Naive thymus-derived CD4-positive, alpha-beta T cell (primary cell): ENCODE measurements around the gene EPHB3. TPM values are rescaled to one million over a fixed set of nuclear protein-coding genes. Genes with fewer than 3 reads are reported as not detected.

Source experiments
- ATAC-seq: fragments of 150-1000 bp; cut with Tn5 transposase; 2 replicates; pipeline ENCODE4 v1.10.0; 2021; ENCODE audit warnings: mild to moderate bottlenecking, moderate library complexity
- CTCF ChIA-PET: fragments of 350-600 bp; sonication (Branson Sonifier 250); formaldehyde crosslinking; loops from one replicate; lab custom pipeline; 2021; ENCODE audit warnings: antibody characterized with exemption; lab: Charles Lee
- POLR2A ChIA-PET: fragments of 350-600 bp; sonication (Branson Sonifier 250); formaldehyde crosslinking; loops from one replicate; lab custom pipeline; 2021; ENCODE audit warnings: antibody characterized with exemption, inconsistent platforms; lab: Charles Lee
- DNase-seq, 9 donors: peaks; one replicate each; pipeline versions ENCODE4 v3.0.0 to v3.0.0-alpha.2; 2020 to 2022; ENCODE audit warnings: mixed read lengths in 1 of 9
- H3K27ac ChIP-seq: one replicate; pipeline ENCODE4 v1.7.0; 2013; ENCODE audit warnings: mild to moderate bottlenecking, low read depth, low read length, moderate library complexity
- H3K27me3 ChIP-seq, 2 donors: one replicate each; pipeline ENCODE4 v1.7.0; 2013; ENCODE audit warnings: low read length in 2 of 2, mild to moderate bottlenecking in 2 of 2, moderate library complexity in 2 of 2; ENCODE audit not compliant: control insufficient read depth in 2 of 2, insufficient read depth in 2 of 2
- H3K36me3 ChIP-seq, 3 experiments: 1 replicate in 2 of 3; 2 replicates in 1 of 3; pipeline ENCODE4 v1.7.0; 2013; ENCODE audit warnings: low read length in 3 of 3, mild to moderate bottlenecking in 3 of 3, moderate library complexity in 1 of 3; ENCODE audit not compliant: insufficient read depth in 3 of 3, control insufficient read depth in 2 of 3
- H3K4me1 ChIP-seq, 2 donors: one replicate each; pipeline ENCODE4 v1.7.0; 2013; ENCODE audit warnings: low read length in 2 of 2, mild to moderate bottlenecking in 2 of 2, moderate library complexity in 1 of 2; ENCODE audit not compliant: control insufficient read depth in 2 of 2, insufficient read depth in 2 of 2
- H3K4me3 ChIP-seq: 2 replicates; pipeline ENCODE4 v1.7.0; 2013; ENCODE audit warnings: mild to moderate bottlenecking, low read length
- H3K9me3 ChIP-seq, 3 experiments: 1 replicate in 2 of 3; 2 replicates in 1 of 3; pipeline ENCODE4 v1.7.0; 2013; ENCODE audit warnings: low read length in 3 of 3; ENCODE audit not compliant: control insufficient read depth in 2 of 3
- H3K27ac Mint-ChIP-seq, 9 donors: one replicate each; pipeline ENCODE4 v1.8.0; 2020 to 2022; ENCODE audit warnings: mixed read lengths in 9 of 9, mild to moderate bottlenecking in 8 of 9, moderate library complexity in 5 of 9, inconsistent platforms in 2 of 9
- H3K27me3 Mint-ChIP-seq, 5 donors: one replicate each; pipeline ENCODE4 v1.8.0; 2021 to 2022; ENCODE audit warnings: mixed read lengths in 5 of 5, mild to moderate bottlenecking in 1 of 5
- H3K36me3 Mint-ChIP-seq, 5 donors: one replicate each; pipeline ENCODE4 v1.8.0; 2020 to 2022; ENCODE audit warnings: mixed read lengths in 5 of 5, mild to moderate bottlenecking in 3 of 5, inconsistent platforms in 1 of 5
- H3K4me1 Mint-ChIP-seq, 7 donors: one replicate each; pipeline ENCODE4 v1.8.0; 2020 to 2022; ENCODE audit warnings: mixed read lengths in 7 of 7, mild to moderate bottlenecking in 3 of 7, inconsistent platforms in 1 of 7
- H3K4me3 Mint-ChIP-seq, 10 donors: one replicate each; pipeline ENCODE4 v1.8.0; 2020 to 2022; ENCODE audit warnings: mild to moderate bottlenecking in 10 of 10, mixed read lengths in 10 of 10, moderate library complexity in 6 of 10, inconsistent platforms in 2 of 10
- H3K9me3 Mint-ChIP-seq, 11 donors: one replicate each; pipeline ENCODE4 v1.8.0; 2020 to 2022; ENCODE audit warnings: mixed read lengths in 11 of 11, mild to moderate bottlenecking in 4 of 11, inconsistent platforms in 1 of 11, moderate library complexity in 1 of 11
- intact Hi-C, 2 donors: fragments of 100-400 bp; cut with micrococcal nuclease; formaldehyde crosslinking; loops; one replicate each; pipeline ENCODE4 v1.15.1; 2023
- polyA plus RNA-seq, 2 donors: library from polyadenylated mRNA; unstranded; fragments of 300-500 nt; fragmentation: Illumina TruSeq; gene quantifications; one replicate each; pipeline ENCODE4 v1.2.3, GENCODE V29; 2021
- total RNA-seq, 6 experiments: library from RNA in 5 of 6; stranded (reverse) in 5 of 6; gene quantifications; 1 replicate in 5 of 6; 2 replicates in 1 of 6; pipeline ENCODE4 v1.2.3 and lab custom pipeline; 2021 to 2026

EPHB3 gene
- total and polyA plus RNA-seq, 7 experiments from 2014 or later, result 0.04 to 0.49 (median 0.32) TPM

- peaks cover 11 to 33% (median 21%) of the 10 kb centered on the region in 7 donors for H3K4me1 Mint-ChIP-seq
- intact Hi-C loops, result no loop called here
- H3K4me3 ChIP-seq, result no peak overlapping the region
- no peak for DNase-seq
- ATAC-seq, result no peak
- H3K36me3 ChIP-seq, result no peaks in the 10 kb centered on the region
- H3K4me3 Mint-ChIP-seq, result no peak overlapping the region
- no peaks in the 10 kb centered on the region for H3K36me3 Mint-ChIP-seq
- no peaks in the 10 kb centered on the region for H3K9me3 ChIP-seq
- H3K4me1 ChIP-seq, result peaks cover 6 to 11% of the 10 kb centered on the region in 2 donors
- CTCF ChIA-PET, result interaction anchor here (1.0 to 2.5 kb wide), 3 partner anchors 35 to 219 kb away, joined by 3 to 11 read pairs (median 3); no protein-coding TSS in a partner anchor
- POLR2A ChIA-PET, result no interaction called here
- H3K27me3 ChIP-seq, result peaks cover 0 to 5% of the 10 kb centered on the region in 2 donors
- peaks cover 19 to 76% (median 23%) of the 10 kb centered on the region in 5 donors for H3K27me3 Mint-ChIP-seq
- H3K9me3 Mint-ChIP-seq, result no peaks in the 10 kb centered on the region
- no peak overlapping the region for H3K27ac Mint-ChIP-seq
- H3K27ac ChIP-seq, result no peak overlapping the region
Observed at GRCh38 chr3:184565421-184566211, 4.0 kb downstream of the EPHB3 start.

- POLR2A ChIA-PET, result no interaction called here
Observed at GRCh38 chr3:184566441-184567414, 5.1 kb downstream of the EPHB3 start.

GRCh38 chr3:184567946-184568559 lies 6.5 kb downstream of the EPHB3 start:
- Mint-ChIP-seq H3K9me3 (no peaks in the 10 kb centered on the region), H3K4me1 (peaks cover 6 to 25% (median 14%) of the 10 kb centered on the region in 7 donors), H3K4me3 (peak overlapping the region in 8 of 10 donors; percentile 65 to 75 (median 67)), H3K36me3 (no peaks in the 10 kb centered on the region), H3K27ac (peak overlapping the region in 2 of 9 donors; percentile 32), H3K27me3 (peaks cover 17 to 77% (median 33%) of the 10 kb centered on the region in 5 donors)
- DNase-seq, result no peak
- intact Hi-C loops, result no loop called here
- no peaks in the 10 kb centered on the region for H3K9me3 ChIP-seq
- no peak overlapping the region for H3K4me3 ChIP-seq
- ATAC-seq, result no peak
- no peak overlapping the region for H3K27ac ChIP-seq
- no peaks in the 10 kb centered on the region for H3K36me3 ChIP-seq
- CTCF ChIA-PET, result no interaction called here
- no peaks in the 10 kb centered on the region for H3K27me3 ChIP-seq
- POLR2A ChIA-PET, result no interaction called here
- H3K4me1 ChIP-seq, result no peaks in the 10 kb centered on the region

More at GRCh38 chr3:184566441-184567414, 5.1 kb downstream of the EPHB3 start:
- Histone ChIP-seq H3K27me3 (no peaks in the 10 kb centered on the region), H3K9me3 (no peaks in the 10 kb centered on the region), H3K36me3 (no peaks in the 10 kb centered on the region), H3K27ac (no peak overlapping the region), H3K4me1 (peaks cover 0 to 1% of the 10 kb centered on the region in 2 donors), H3K4me3 (no peak overlapping the region)
- intact Hi-C loops, result no loop called here
- no peak for DNase-seq
- CTCF ChIA-PET, result interaction anchor here (2.5 kb wide), 1 partner anchor 212 kb away, joined by 11 read pairs; no protein-coding TSS in a partner anchor
- ATAC-seq, result no peak
- Mint-ChIP-seq H3K27ac (peak overlapping the region in 1 of 9 donors; percentile 76), H3K4me1 (peaks cover 6 to 26% (median 14%) of the 10 kb centered on the region in 7 donors), H3K27me3 (peaks cover 17 to 76% (median 25%) of the 10 kb centered on the region in 5 donors), H3K4me3 (peak overlapping the region in 1 of 10 donors; percentile 10), H3K36me3 (no peaks in the 10 kb centered on the region), H3K9me3 (no peaks in the 10 kb centered on the region)

- no peak overlapping the region for H3K27ac ChIP-seq
- no peak overlapping the region for H3K27ac Mint-ChIP-seq
- H3K36me3 Mint-ChIP-seq, result no peaks in the 10 kb centered on the region
- H3K9me3 Mint-ChIP-seq, result no peaks in the 10 kb centered on the region
- intact Hi-C loops, result no loop called here
- no peaks in the 10 kb centered on the region for H3K36me3 ChIP-seq
- H3K4me1 ChIP-seq, result no peaks in the 10 kb centered on the region
- POLR2A ChIA-PET, result no interaction called here
- H3K4me1 Mint-ChIP-seq, result peaks cover 6 to 20% (median 14%) of the 10 kb centered on the region in 7 donors
- DNase-seq (no peak), ATAC-seq (no peak)
- peaks cover 12 to 72% (median 36%) of the 10 kb centered on the region in 5 donors for H3K27me3 Mint-ChIP-seq
- no peaks in the 10 kb centered on the region for H3K27me3 ChIP-seq
- CTCF ChIA-PET, result no interaction called here
- H3K4me3 Mint-ChIP-seq, result peak overlapping the region; percentile 33 to 75 (median 66)
- H3K9me3 ChIP-seq, result no peaks in the 10 kb centered on the region
- no peak overlapping the region for H3K4me3 ChIP-seq
Observed at GRCh38 chr3:184568560-184568923, 7.0 kb downstream of the EPHB3 start.

GRCh38 chr3:184568924-184569829 lies 7.6 kb downstream of the EPHB3 start:
- Mint-ChIP-seq H3K27me3 (peaks cover 12 to 65% (median 36%) of the 10 kb centered on the region in 5 donors), H3K9me3 (no peaks in the 10 kb centered on the region), H3K4me3 (peak overlapping the region; percentile 27 to 75 (median 62)), H3K27ac (peak overlapping the region in 1 of 9 donors; percentile 25), H3K4me1 (peaks cover 6 to 20% (median 14%) of the 10 kb centered on the region in 7 donors), H3K36me3 (no peaks in the 10 kb centered on the region)
- H3K4me3 ChIP-seq, result no peak overlapping the region
- H3K4me1 ChIP-seq, result no peaks in the 10 kb centered on the region
- no peak overlapping the region for H3K27ac ChIP-seq
- DNase-seq (peak in 1 of 9 donors; percentile 41), ATAC-seq (peak; percentile 45)
- H3K9me3 ChIP-seq, result no peaks in the 10 kb centered on the region
- no peaks in the 10 kb centered on the region for H3K36me3 ChIP-seq
- H3K27me3 ChIP-seq, result no peaks in the 10 kb centered on the region
- ChIA-PET POLR2A (no interaction called here), CTCF (no interaction called here)
- intact Hi-C loops, result no loop called here
